Kidney epithelial cell (primary cell): Measurements from ENCODE around the gene RIMBP2. TPM values are rescaled to one million over a fixed set of nuclear protein-coding genes. Genes with fewer than 3 reads are reported as not detected.

Experiments used
- DNase-seq: peaks from one replicate; pipeline ENCODE4 v3.0.0-alpha.2; 2010; ENCODE audit warnings: low read depth
- H3K27me3 ChIP-seq: 2 replicates; pipeline ENCODE4 v1.6.0; 2011; ENCODE audit warnings: low read length; ENCODE audit not compliant: control insufficient read depth, insufficient read depth
- H3K36me3 ChIP-seq: 2 replicates; pipeline ENCODE4 v1.5.1; 2011; ENCODE audit warnings: low read length; ENCODE audit not compliant: control insufficient read depth, insufficient read depth
- H3K4me3 ChIP-seq: 2 replicates; pipeline ENCODE4 v1.5.1; 2011; ENCODE audit warnings: low read depth, mild to moderate bottlenecking, control low read depth, low read length
- total RNA-seq: library from RNA; depleted of rRNA; stranded (reverse); fragments of >200 nt; gene quantifications from 2 replicates; pipeline ENCODE4 v1.2.3, GENCODE V29; 2015
- TF ChIP-seq, protein P1 (sequence below): IDR thresholded peaks from 2 replicates; pipeline ENCODE4 v1.5.1; 2011; ENCODE audit warnings: mild to moderate bottlenecking, moderate library complexity, low read length, control low read depth, inconsistent platforms; ENCODE audit not compliant: insufficient read depth, poor library complexity, severe bottlenecking

The RIMBP2 gene
- total RNA-seq, 1 donor from 2014 or later: 0.50 TPM

- TF ChIP-seq, protein P1, sequence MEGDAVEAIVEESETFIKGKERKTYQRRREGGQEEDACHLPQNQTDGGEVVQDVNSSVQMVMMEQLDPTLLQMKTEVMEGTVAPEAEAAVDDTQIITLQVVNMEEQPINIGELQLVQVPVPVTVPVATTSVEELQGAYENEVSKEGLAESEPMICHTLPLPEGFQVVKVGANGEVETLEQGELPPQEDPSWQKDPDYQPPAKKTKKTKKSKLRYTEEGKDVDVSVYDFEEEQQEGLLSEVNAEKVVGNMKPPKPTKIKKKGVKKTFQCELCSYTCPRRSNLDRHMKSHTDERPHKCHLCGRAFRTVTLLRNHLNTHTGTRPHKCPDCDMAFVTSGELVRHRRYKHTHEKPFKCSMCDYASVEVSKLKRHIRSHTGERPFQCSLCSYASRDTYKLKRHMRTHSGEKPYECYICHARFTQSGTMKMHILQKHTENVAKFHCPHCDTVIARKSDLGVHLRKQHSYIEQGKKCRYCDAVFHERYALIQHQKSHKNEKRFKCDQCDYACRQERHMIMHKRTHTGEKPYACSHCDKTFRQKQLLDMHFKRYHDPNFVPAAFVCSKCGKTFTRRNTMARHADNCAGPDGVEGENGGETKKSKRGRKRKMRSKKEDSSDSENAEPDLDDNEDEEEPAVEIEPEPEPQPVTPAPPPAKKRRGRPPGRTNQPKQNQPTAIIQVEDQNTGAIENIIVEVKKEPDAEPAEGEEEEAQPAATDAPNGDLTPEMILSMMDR: no peak
- no peaks in the 10 kb centered on the region for H3K36me3 ChIP-seq
- DNase-seq: no peak
- H3K4me3 ChIP-seq: no peak overlapping the region
- H3K27me3 ChIP-seq: no peaks in the 10 kb centered on the region
Observed at GRCh38 chr12:130728158-130729058, 12.3 kb upstream of the RIMBP2 start.

- Histone ChIP-seq H3K4me3 (no peak overlapping the region), H3K27me3 (peaks cover 23% of the 10 kb centered on the region), H3K36me3 (no peaks in the 10 kb centered on the region)
- DNase-seq: no peak
- TF ChIP-seq, protein P1: no peak
Observed at GRCh38 chr12:130719263-130719859, 3.3 kb upstream of the RIMBP2 start.

GRCh38 chr12:130717752-130718151 is 1.7 kb upstream of the RIMBP2 start:
- TF ChIP-seq, protein P1: no peak
- Histone ChIP-seq H3K36me3 (no peaks in the 10 kb centered on the region), H3K27me3 (peaks cover 37% of the 10 kb centered on the region), H3K4me3 (no peak overlapping the region)
- no peak for DNase-seq

- no peak for DNase-seq
- Histone ChIP-seq H3K36me3 (no peaks in the 10 kb centered on the region), H3K4me3 (no peak overlapping the region), H3K27me3 (peaks cover 39% of the 10 kb centered on the region)
- TF ChIP-seq, protein P1: no peak
Observed at GRCh38 chr12:130716969-130717366, 869 bp upstream of the RIMBP2 start.

DNA sequence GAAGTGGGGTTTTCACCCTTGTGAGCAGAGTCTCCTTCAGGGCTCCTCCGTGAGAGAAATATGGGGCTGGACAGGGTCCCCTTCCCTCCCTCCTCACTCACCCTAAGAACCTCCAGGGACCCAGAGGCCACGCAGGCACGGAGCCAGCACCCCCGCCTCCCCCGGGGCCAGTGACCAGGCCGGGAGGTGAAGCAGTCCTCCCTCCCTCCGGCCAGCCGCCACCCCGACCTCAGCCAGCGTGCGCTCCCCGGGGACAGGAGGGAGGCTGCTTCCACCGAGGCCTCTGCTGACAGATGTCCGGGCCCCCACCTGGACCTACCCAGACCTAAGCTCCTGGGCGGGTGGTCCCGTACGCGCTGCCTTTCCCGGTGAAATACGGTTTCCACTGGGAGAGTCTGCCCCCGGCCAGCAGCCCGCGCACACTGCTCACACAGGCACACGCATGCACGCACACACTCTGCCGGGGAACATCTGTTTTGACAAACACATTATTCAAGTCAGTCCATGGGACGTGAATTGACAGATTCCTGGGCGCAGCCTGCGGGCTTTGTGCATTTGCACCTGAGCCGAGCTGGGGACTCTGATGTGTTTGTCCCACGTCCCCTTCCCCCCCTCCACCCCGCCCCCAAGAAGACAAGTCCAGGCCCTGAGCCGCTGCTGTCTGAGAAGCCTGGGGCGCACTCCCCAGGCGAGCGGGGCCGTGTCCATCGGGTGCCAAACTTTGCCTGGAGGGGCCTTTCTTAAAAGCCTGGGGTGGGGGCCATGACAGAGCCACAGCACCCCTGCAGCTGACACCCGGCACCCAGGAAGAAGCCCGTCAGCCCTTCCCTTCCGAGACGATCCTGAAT is 725 bp downstream of the RIMBP2 start:
- Histone ChIP-seq H3K4me3 (no peak overlapping the region), H3K27me3 (peaks cover 39% of the 10 kb centered on the region), H3K36me3 (no peaks in the 10 kb centered on the region)
- TF ChIP-seq, protein P1: no peak
- DNase-seq: no peak
